T-helper 2 cell treated with Interferon-gamma antibody and Interleukin-4, amounts not matched to agents 5 μg/mL and 100 μg/mL, for 36 hours (primary cell): ENCODE results near the gene ARHGAP40.

Source experiments
- DNase-seq: peaks from one replicate; pipeline ENCODE4 v3.0.0; 2021; ENCODE audit warnings: low spot score
- H3K27ac Mint-ChIP-seq: one replicate; pipeline ENCODE4 v1.8.0; 2021; ENCODE audit warnings: mild to moderate bottlenecking, mixed read lengths
- H3K27me3 Mint-ChIP-seq: one replicate; pipeline ENCODE4 v1.8.0; 2021; ENCODE audit warnings: low read depth, mixed read lengths
- H3K36me3 Mint-ChIP-seq: one replicate; pipeline ENCODE4 v1.8.0; 2021; ENCODE audit warnings: low read depth, mixed read lengths
- H3K4me1 Mint-ChIP-seq: one replicate; pipeline ENCODE4 v1.8.0; 2021; ENCODE audit warnings: low read depth, mixed read lengths
- H3K4me3 Mint-ChIP-seq: one replicate; pipeline ENCODE4 v1.8.0; 2022; ENCODE audit warnings: mild to moderate bottlenecking, moderate library complexity, mixed read lengths
- H3K9me3 Mint-ChIP-seq: one replicate; pipeline ENCODE4 v1.8.0; 2021; ENCODE audit warnings: mixed read lengths

Gene ARHGAP40

GRCh38 chr20:38640521-38640920 lies 38.9 kb downstream of the ARHGAP40 start:
- no peak overlapping the region for H3K27ac Mint-ChIP-seq
- DNase-seq: no peak
- H3K27me3 Mint-ChIP-seq: peaks cover 56% of the 10 kb centered on the region
- H3K4me3 Mint-ChIP-seq: no peak overlapping the region
- no peaks in the 10 kb centered on the region for H3K36me3 Mint-ChIP-seq
- H3K4me1 Mint-ChIP-seq: no peaks in the 10 kb centered on the region
- H3K9me3 Mint-ChIP-seq: no peaks in the 10 kb centered on the region

GRCh38 chr20:38642498-38642897 lies 40.9 kb downstream of the ARHGAP40 start:
- no peak overlapping the region for H3K27ac Mint-ChIP-seq
- H3K4me1 Mint-ChIP-seq: peaks cover 7% of the 10 kb centered on the region
- H3K9me3 Mint-ChIP-seq: no peaks in the 10 kb centered on the region
- H3K36me3 Mint-ChIP-seq: no peaks in the 10 kb centered on the region
- DNase-seq: no peak
- no peak overlapping the region for H3K4me3 Mint-ChIP-seq
- peaks cover 59% of the 10 kb centered on the region for H3K27me3 Mint-ChIP-seq

- DNase-seq: no peak
- peaks cover 56% of the 10 kb centered on the region for H3K27me3 Mint-ChIP-seq
- H3K4me3 Mint-ChIP-seq: no peak overlapping the region
- H3K9me3 Mint-ChIP-seq: no peaks in the 10 kb centered on the region
- no peaks in the 10 kb centered on the region for H3K36me3 Mint-ChIP-seq
- peaks cover 7% of the 10 kb centered on the region for H3K4me1 Mint-ChIP-seq
- no peak overlapping the region for H3K27ac Mint-ChIP-seq
These were observed 43.1 kb downstream of the ARHGAP40 start for GRCh38 chr20:38644588-38645260.

DNA sequence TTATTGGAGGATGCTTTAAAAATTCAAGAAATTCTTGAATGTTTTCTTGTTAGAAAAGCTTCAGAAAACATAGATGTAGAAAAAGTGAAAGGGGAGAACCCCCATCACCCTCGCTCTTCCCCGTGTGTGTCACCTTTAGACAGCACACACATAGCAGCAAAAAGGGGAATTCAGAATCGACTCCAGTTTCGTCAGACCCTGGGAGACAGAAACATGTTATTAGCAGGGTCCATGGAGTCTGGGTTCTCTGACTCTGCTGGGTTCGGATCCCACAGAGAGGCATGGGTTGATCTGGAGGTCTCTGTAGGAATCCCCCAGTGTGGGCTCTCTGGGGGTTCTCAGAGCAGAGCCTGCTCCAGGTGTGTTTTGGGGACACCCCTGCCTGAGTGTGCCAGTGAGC lies 43.7 kb downstream of the ARHGAP40 start:
- no peak for DNase-seq
- no peaks in the 10 kb centered on the region for H3K9me3 Mint-ChIP-seq
- H3K27ac Mint-ChIP-seq: no peak overlapping the region
- H3K27me3 Mint-ChIP-seq: peaks cover 52% of the 10 kb centered on the region
- H3K4me1 Mint-ChIP-seq: peaks cover 7% of the 10 kb centered on the region
- H3K4me3 Mint-ChIP-seq: no peak overlapping the region
- H3K36me3 Mint-ChIP-seq: no peaks in the 10 kb centered on the region

DNA sequence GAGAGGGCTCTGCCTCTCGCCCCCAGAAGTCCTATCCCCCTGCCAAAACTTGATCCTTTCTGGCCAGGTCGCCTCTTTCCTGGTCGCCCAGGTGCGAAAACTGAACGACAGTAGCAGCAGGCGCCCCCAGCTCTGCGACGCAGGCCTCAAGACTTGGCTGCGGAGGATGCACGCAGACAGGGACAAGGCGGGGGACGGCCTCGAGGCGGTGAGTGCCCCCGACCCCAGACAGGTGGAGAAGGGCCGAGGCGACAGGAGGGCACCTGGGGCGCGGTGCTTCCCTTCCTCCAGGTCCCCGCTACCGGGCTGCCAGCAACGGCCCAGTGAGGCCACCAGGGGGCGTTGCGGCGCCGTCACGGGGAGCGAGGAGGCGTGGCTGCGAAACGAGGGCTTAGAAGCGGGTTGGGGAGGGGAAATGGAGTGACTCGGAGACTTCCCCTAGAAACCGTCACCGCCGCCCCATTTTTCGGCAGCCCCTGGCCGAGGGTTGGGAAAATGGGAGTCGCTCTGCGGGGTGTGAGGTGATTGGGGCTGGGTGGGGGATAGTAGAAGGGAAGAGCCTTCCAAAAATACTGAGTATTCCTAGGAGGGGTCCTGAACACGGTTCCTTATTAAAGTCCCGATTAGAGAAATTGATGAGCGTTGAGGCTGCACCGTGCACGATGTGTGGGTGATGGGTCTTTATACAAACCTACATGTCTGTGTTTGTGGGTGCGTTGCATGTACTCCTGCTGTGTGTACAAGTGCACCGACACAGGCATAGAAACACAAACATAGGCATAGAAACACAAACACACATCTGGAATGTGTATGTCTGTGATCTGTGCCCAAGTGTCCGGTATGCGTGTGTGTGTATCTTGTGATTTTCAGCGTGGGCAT lies 44.6 kb downstream of the ARHGAP40 start:
- Mint-ChIP-seq H3K9me3 (no peaks in the 10 kb centered on the region), H3K27me3 (peaks cover 46% of the 10 kb centered on the region), H3K27ac (no peak overlapping the region)

GRCh38 chr20:38649275-38649891 lies 47.8 kb downstream of the ARHGAP40 start:
- Mint-ChIP-seq H3K4me1 (peaks cover 7% of the 10 kb centered on the region), H3K36me3 (no peaks in the 10 kb centered on the region), H3K4me3 (no peak overlapping the region), H3K9me3 (peaks cover 4% of the 10 kb centered on the region), H3K27me3 (peaks cover 32% of the 10 kb centered on the region), H3K27ac (no peak overlapping the region)
- DNase-seq: no peak

More for the DNA sequence above, 44.6 kb downstream of the ARHGAP40 start:
- peak; percentile 85 for DNase-seq
- Mint-ChIP-seq H3K4me3 (peak overlapping the region; percentile 82), H3K4me1 (peaks cover 7% of the 10 kb centered on the region), H3K36me3 (no peaks in the 10 kb centered on the region)

DNA sequence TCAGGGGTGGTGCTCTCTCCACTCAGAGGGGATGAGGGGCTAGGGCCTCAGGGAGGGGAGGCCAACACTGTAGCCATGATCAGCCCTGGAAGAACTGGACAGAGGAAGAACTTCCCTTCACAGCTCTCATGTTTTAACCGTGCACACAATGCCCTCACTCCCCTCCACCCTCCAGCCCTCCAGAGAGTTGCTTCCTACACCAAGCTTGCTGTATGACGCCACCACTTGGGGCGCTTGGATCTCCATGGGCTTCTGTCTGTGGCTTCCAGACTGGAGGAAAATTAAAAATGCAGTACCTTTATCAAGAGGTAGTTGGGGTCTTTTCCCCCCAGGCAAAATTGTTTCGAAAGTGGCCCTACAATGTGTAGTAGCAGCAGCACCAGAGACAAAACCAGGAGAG lies 48.4 kb downstream of the ARHGAP40 start:
- H3K36me3 Mint-ChIP-seq: no peaks in the 10 kb centered on the region
- H3K27me3 Mint-ChIP-seq: peaks cover 26% of the 10 kb centered on the region
- H3K27ac Mint-ChIP-seq: no peak overlapping the region
- no peak overlapping the region for H3K4me3 Mint-ChIP-seq
- H3K9me3 Mint-ChIP-seq: peaks cover 4% of the 10 kb centered on the region
- H3K4me1 Mint-ChIP-seq: peaks cover 7% of the 10 kb centered on the region
- DNase-seq: no peak

DNA sequence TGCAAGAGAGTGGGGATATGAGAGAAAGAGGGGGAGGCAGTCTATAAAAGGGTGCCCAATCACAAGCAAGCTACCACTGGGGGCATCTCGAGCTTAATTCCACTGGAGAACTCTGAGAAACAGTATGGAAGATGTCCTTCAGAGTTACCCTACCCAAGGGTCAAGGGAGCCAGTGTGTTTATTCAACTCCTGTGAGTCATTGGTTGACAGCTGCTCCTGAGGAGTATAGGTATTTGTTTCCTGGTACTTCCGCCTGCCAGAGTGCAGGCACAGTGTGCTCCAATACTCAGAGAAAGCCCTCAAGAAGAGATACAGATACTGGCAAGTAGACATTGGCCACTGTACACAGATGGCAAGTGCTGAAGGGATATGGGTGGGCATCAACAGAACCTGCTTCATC lies 49.5 kb downstream of the ARHGAP40 start:
- peaks cover 7% of the 10 kb centered on the region for H3K4me1 Mint-ChIP-seq
- H3K27ac Mint-ChIP-seq: no peak overlapping the region
- no peak for DNase-seq
- no peak overlapping the region for H3K4me3 Mint-ChIP-seq
- H3K27me3 Mint-ChIP-seq: peaks cover 18% of the 10 kb centered on the region
- H3K9me3 Mint-ChIP-seq: peaks cover 4% of the 10 kb centered on the region
- H3K36me3 Mint-ChIP-seq: no peaks in the 10 kb centered on the region

DNA sequence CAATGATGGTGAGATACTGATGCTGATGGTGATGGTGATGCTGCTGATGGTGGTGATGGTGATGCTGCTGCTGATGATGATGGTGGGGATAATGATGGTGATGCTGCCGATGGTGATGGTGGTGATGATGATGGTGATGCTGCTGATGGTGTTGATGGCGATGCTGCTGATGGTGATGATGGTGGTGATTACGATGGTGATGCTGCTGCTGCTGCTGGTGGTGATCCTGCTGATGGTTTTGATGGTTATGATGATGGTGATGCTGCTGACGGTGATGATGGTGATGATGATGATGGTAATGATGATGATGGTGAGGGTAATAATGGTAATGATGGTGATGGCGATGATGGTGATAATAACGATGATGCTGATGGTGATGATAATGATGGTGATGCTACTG lies 50.0 kb downstream of the ARHGAP40 start:
- H3K4me3 Mint-ChIP-seq: no peak overlapping the region
- H3K36me3 Mint-ChIP-seq: no peaks in the 10 kb centered on the region
- H3K4me1 Mint-ChIP-seq: peaks cover 3% of the 10 kb centered on the region
- H3K27me3 Mint-ChIP-seq: peaks cover 14% of the 10 kb centered on the region
- peaks cover 4% of the 10 kb centered on the region for H3K9me3 Mint-ChIP-seq
- DNase-seq: no peak
- no peak overlapping the region for H3K27ac Mint-ChIP-seq

DNA sequence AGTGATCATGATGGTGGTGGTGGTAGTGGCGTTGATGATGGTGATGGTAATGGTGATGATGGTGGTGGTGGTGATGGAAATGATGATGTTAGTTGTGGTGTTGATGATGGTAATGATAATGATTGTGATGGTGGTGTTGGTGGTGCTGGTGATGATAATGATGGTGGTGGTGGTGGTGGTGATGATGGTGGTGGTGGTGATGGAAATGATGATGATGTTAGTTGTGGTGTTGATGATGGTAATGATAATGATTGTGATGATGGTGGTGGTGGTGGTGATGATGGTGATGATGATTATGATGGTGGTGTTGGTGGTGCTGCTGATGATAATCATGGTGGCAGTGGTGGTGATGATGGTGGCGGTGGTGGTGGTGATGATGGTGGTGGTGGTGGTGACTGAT lies 51.4 kb downstream of the ARHGAP40 start:
- Mint-ChIP-seq H3K27ac (no peak overlapping the region), H3K36me3 (no peaks in the 10 kb centered on the region), H3K9me3 (peaks cover 4% of the 10 kb centered on the region), H3K4me3 (no peak overlapping the region), H3K27me3 (peaks cover 12% of the 10 kb centered on the region), H3K4me1 (no peaks in the 10 kb centered on the region)
- DNase-seq: no peak

GRCh38 chr20:38657390-38657789 lies 55.8 kb downstream of the ARHGAP40 start:
- Mint-ChIP-seq H3K9me3 (peaks cover 4% of the 10 kb centered on the region), H3K27ac (no peak overlapping the region), H3K4me3 (no peak overlapping the region), H3K27me3 (peaks cover 16% of the 10 kb centered on the region), H3K4me1 (no peaks in the 10 kb centered on the region), H3K36me3 (no peaks in the 10 kb centered on the region)
- DNase-seq: no peak

DNA sequence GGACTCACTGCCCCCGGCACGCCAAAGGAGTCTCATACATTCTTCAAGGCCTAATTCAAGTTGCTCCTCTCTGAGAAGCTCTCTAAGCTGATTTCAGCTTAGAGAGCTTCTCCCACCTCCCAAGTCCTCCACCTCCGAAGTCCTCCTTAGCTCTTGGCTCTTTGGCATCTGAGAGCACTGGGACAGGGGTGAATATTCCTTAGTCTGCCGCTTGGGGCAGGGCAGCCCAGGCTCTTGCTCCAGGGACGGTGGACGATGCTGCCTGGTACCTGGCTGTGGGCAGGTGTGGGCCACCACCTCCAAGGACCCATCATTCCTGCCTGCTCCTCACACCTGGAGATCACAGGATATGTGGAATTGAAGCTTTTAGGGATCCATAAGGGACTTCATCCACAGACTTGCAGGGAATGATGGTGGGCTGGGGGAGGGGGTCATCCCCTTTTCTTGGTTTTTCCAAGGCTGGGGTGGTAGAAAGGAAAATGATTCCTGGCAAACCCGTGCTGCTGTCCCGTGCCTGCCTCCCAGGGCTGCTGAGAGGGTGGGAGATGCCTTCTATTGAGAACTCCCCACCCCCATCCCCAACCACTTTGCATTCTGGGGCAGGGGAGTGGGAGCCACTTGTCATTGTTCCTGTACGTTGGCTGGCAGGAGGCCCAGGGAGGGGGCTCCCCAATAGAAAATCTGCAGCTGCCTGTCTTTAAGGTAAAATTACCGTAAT lies 57.4 kb downstream of the ARHGAP40 start:
- Mint-ChIP-seq H3K4me1 (no peaks in the 10 kb centered on the region), H3K4me3 (no peak overlapping the region), H3K9me3 (no peaks in the 10 kb centered on the region), H3K27me3 (peaks cover 13% of the 10 kb centered on the region), H3K36me3 (no peaks in the 10 kb centered on the region), H3K27ac (no peak overlapping the region)
- no peak for DNase-seq

DNA sequence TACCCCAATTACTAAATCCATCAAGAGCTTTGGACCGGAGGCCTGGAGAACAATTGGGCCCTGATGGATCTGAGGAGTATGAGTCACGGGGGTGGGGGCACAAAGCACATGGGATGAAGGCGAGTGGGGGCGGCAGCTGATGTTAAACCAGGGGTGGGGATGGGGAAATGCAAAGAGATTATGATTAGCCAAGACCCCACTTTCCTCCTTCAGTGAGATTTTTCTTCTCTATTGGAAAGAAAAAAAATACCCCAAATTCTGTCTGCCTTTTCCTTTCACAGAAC lies 57.9 kb downstream of the ARHGAP40 start:
- Mint-ChIP-seq H3K27ac (no peak overlapping the region), H3K36me3 (no peaks in the 10 kb centered on the region), H3K4me3 (no peak overlapping the region), H3K27me3 (peaks cover 13% of the 10 kb centered on the region), H3K4me1 (no peaks in the 10 kb centered on the region), H3K9me3 (no peaks in the 10 kb centered on the region)
- no peak for DNase-seq

DNA sequence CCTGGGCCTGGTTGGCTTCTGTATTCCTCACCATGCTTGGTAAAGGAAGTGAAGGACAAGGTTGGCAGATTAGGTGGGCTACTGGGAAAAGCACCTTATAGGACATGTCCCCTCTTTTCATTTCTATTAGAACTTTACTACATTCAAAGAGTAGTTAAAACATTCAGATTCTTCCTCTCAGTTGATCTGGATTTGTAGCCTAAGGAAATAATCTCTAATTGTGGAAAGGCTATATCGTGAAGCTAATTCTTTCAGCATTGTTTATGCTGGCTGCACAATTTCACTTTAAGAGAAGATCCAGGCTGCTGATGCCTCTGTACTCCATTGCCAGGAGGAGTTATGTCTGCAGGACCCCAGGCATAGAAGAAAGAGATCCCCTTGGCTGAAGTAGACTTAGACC lies 58.8 kb downstream of the ARHGAP40 start:
- H3K4me1 Mint-ChIP-seq: no peaks in the 10 kb centered on the region
- no peak overlapping the region for H3K4me3 Mint-ChIP-seq
- no peaks in the 10 kb centered on the region for H3K36me3 Mint-ChIP-seq
- no peaks in the 10 kb centered on the region for H3K9me3 Mint-ChIP-seq
- H3K27me3 Mint-ChIP-seq: peaks cover 17% of the 10 kb centered on the region
- no peak overlapping the region for H3K27ac Mint-ChIP-seq
- no peak for DNase-seq
